Activated T-cell treated with anti-CD3 and anti-CD28 coated beads, Interleukin-2, amount 50 U/mL, for 4 hours (primary cell): ENCODE data around the gene SIGLEC14. TPM values are rescaled to one million over a fixed set of nuclear protein-coding genes. Genes with fewer than 3 reads are reported as not detected.

Experiments used
- ATAC-seq, 2 donors: fragments of 200-7000 bp; cut with Tn5 transposase; one replicate each; pipeline ENCODE4 v1.10.0; 2021
- DNase-seq: peaks from one replicate; pipeline ENCODE4 v3.0.0-alpha.2; 2020
- H3K27me3 Mint-ChIP-seq: one replicate; pipeline ENCODE4 v1.8.0; 2021; ENCODE audit warnings: low read depth, mixed read lengths
- H3K36me3 Mint-ChIP-seq: one replicate; pipeline ENCODE4 v1.8.0; 2022; ENCODE audit warnings: mixed read lengths; ENCODE audit not compliant: insufficient read depth
- H3K4me1 Mint-ChIP-seq: one replicate; pipeline ENCODE4 v1.8.0; 2021; ENCODE audit warnings: low read depth, mixed read lengths
- H3K4me3 Mint-ChIP-seq: one replicate; pipeline ENCODE4 v1.8.0; 2021; ENCODE audit warnings: mild to moderate bottlenecking, moderate library complexity, mixed read lengths
- H3K9me3 Mint-ChIP-seq: one replicate; pipeline ENCODE4 v1.8.0; 2021; ENCODE audit warnings: mixed read lengths
- total RNA-seq, 3 donors: library from RNA; stranded (reverse); gene quantifications; one replicate each; pipeline ENCODE4 v1.2.1, GENCODE V29; 2021

Gene SIGLEC14
- total RNA-seq, 3 donors from 2014 or later = not detected

GRCh38 chr19:51614789-51615188 lies 31.8 kb downstream of the SIGLEC14 start:
- H3K27me3 Mint-ChIP-seq = peaks cover 46% of the 10 kb centered on the region
- ATAC-seq (no peak), DNase-seq (no peak)
- H3K36me3 Mint-ChIP-seq = peaks cover 3% of the 10 kb centered on the region
- peaks cover 15% of the 10 kb centered on the region for H3K9me3 Mint-ChIP-seq
- H3K4me1 Mint-ChIP-seq = no peaks in the 10 kb centered on the region
- no peak overlapping the region for H3K4me3 Mint-ChIP-seq

- H3K36me3 Mint-ChIP-seq = peaks cover 3% of the 10 kb centered on the region
- no peak for DNase-seq
- H3K4me3 Mint-ChIP-seq = no peak overlapping the region
- H3K9me3 Mint-ChIP-seq = peaks cover 15% of the 10 kb centered on the region
- ATAC-seq = no peak
- H3K4me1 Mint-ChIP-seq = peaks cover 8% of the 10 kb centered on the region
- H3K27me3 Mint-ChIP-seq = peaks cover 39% of the 10 kb centered on the region
Observed at GRCh38 chr19:51610576-51610975, 36.0 kb downstream of the SIGLEC14 start.

GRCh38 chr19:51607920-51608562 lies 38.6 kb downstream of the SIGLEC14 start:
- Mint-ChIP-seq H3K36me3 (peaks cover 3% of the 10 kb centered on the region), H3K4me3 (no peak overlapping the region)
- ATAC-seq = no peak

GRCh38 chr19:51607077-51607476 lies 39.5 kb downstream of the SIGLEC14 start:
- ATAC-seq (peak; percentile 82 to 88), DNase-seq (no peak)
- peaks cover 3% of the 10 kb centered on the region for H3K36me3 Mint-ChIP-seq
- H3K9me3 Mint-ChIP-seq = peaks cover 8% of the 10 kb centered on the region
- H3K27me3 Mint-ChIP-seq = peaks cover 30% of the 10 kb centered on the region
- H3K4me1 Mint-ChIP-seq = peaks cover 8% of the 10 kb centered on the region
- H3K4me3 Mint-ChIP-seq = no peak overlapping the region

More at GRCh38 chr19:51607920-51608562, 38.6 kb downstream of the SIGLEC14 start:
- H3K27me3 Mint-ChIP-seq = peaks cover 30% of the 10 kb centered on the region
- H3K4me1 Mint-ChIP-seq = peaks cover 8% of the 10 kb centered on the region
- DNase-seq = peak; percentile 41
- H3K9me3 Mint-ChIP-seq = peaks cover 17% of the 10 kb centered on the region

- H3K27me3 Mint-ChIP-seq = peaks cover 39% of the 10 kb centered on the region
- ATAC-seq (no peak), DNase-seq (no peak)
- no peaks in the 10 kb centered on the region for H3K36me3 Mint-ChIP-seq
- peaks cover 8% of the 10 kb centered on the region for H3K4me1 Mint-ChIP-seq
- H3K4me3 Mint-ChIP-seq = no peak overlapping the region
- H3K9me3 Mint-ChIP-seq = peaks cover 3% of the 10 kb centered on the region
Observed at GRCh38 chr19:51602189-51602854, 44.3 kb downstream of the SIGLEC14 start.

GRCh38 chr19:51600940-51601580 lies 45.6 kb downstream of the SIGLEC14 start:
- peaks cover 3% of the 10 kb centered on the region for H3K9me3 Mint-ChIP-seq
- no peaks in the 10 kb centered on the region for H3K36me3 Mint-ChIP-seq
- peaks cover 42% of the 10 kb centered on the region for H3K27me3 Mint-ChIP-seq
- DNase-seq (no peak), ATAC-seq (peak; percentile 41 to 57)
- peaks cover 3% of the 10 kb centered on the region for H3K4me1 Mint-ChIP-seq
- H3K4me3 Mint-ChIP-seq = no peak overlapping the region

GRCh38 chr19:51599084-51599483 lies 47.5 kb downstream of the SIGLEC14 start:
- no peak for ATAC-seq
- peaks cover 15% of the 10 kb centered on the region for H3K4me1 Mint-ChIP-seq
- no peak for DNase-seq
- peaks cover 37% of the 10 kb centered on the region for H3K27me3 Mint-ChIP-seq
- H3K9me3 Mint-ChIP-seq = no peaks in the 10 kb centered on the region
- H3K4me3 Mint-ChIP-seq = no peak overlapping the region
- H3K36me3 Mint-ChIP-seq = peaks cover 1% of the 10 kb centered on the region

- Mint-ChIP-seq H3K9me3 (no peaks in the 10 kb centered on the region), H3K4me1 (peaks cover 22% of the 10 kb centered on the region), H3K4me3 (no peak overlapping the region), H3K27me3 (peaks cover 37% of the 10 kb centered on the region), H3K36me3 (peaks cover 2% of the 10 kb centered on the region)
- DNase-seq (no peak), ATAC-seq (no peak)
Observed at GRCh38 chr19:51598159-51598915, 48.3 kb downstream of the SIGLEC14 start.

- peak overlapping the region; percentile 93 for H3K4me3 Mint-ChIP-seq
- H3K9me3 Mint-ChIP-seq = no peaks in the 10 kb centered on the region
- H3K4me1 Mint-ChIP-seq = peaks cover 24% of the 10 kb centered on the region
- peaks cover 2% of the 10 kb centered on the region for H3K36me3 Mint-ChIP-seq
- DNase-seq = no peak
- H3K27me3 Mint-ChIP-seq = peaks cover 18% of the 10 kb centered on the region
- ATAC-seq = no peak
Observed at GRCh38 chr19:51595190-51596175, 51.1 kb downstream of the SIGLEC14 start.

GRCh38 chr19:51594774-51595109 lies 51.9 kb downstream of the SIGLEC14 start:
- peak; percentile 1 to 10 for ATAC-seq
- H3K4me3 Mint-ChIP-seq = peak overlapping the region; percentile 93

GRCh38 chr19:51593969-51594773 lies 52.5 kb downstream of the SIGLEC14 start:
- H3K27me3 Mint-ChIP-seq = peaks cover 9% of the 10 kb centered on the region
- peak overlapping the region; percentile 93 for H3K4me3 Mint-ChIP-seq

More at GRCh38 chr19:51594774-51595109, 51.9 kb downstream of the SIGLEC14 start:
- Mint-ChIP-seq H3K36me3 (peaks cover 4% of the 10 kb centered on the region), H3K9me3 (no peaks in the 10 kb centered on the region), H3K4me1 (peaks cover 21% of the 10 kb centered on the region), H3K27me3 (peaks cover 10% of the 10 kb centered on the region)
- DNase-seq = no peak

GRCh38 chr19:51593138-51593890 lies 53.3 kb downstream of the SIGLEC14 start:
- DNase-seq (no peak), ATAC-seq (no peak)
- peaks cover 8% of the 10 kb centered on the region for H3K36me3 Mint-ChIP-seq
- peaks cover 9% of the 10 kb centered on the region for H3K9me3 Mint-ChIP-seq
- peak overlapping the region; percentile 93 for H3K4me3 Mint-ChIP-seq
- peaks cover 21% of the 10 kb centered on the region for H3K4me1 Mint-ChIP-seq
- peaks cover 9% of the 10 kb centered on the region for H3K27me3 Mint-ChIP-seq

More at GRCh38 chr19:51593969-51594773, 52.5 kb downstream of the SIGLEC14 start:
- DNase-seq (peak; percentile 94), ATAC-seq (peak; percentile 100)
- H3K9me3 Mint-ChIP-seq = peaks cover 5% of the 10 kb centered on the region
- peaks cover 8% of the 10 kb centered on the region for H3K36me3 Mint-ChIP-seq
- peaks cover 21% of the 10 kb centered on the region for H3K4me1 Mint-ChIP-seq
